Kidney (tissue), 14 donors: ENCODE measurements around the gene GNG13. TPM values are rescaled to one million over a fixed set of nuclear protein-coding genes. Genes with fewer than 3 reads are reported as not detected.

Source experiments
- DNase-seq, 5 donors: peaks; one replicate each; pipeline ENCODE4 v3.0.0-alpha.2; 2013 to 2020
- FAIRE-seq: peaks from 2 replicates; lab custom pipeline; 2012; peaks lifted over from hg19 to GRCh38; lab: Jason Lieb, UNC
- H3K27ac ChIP-seq, 2 donors: one replicate each; pipeline ENCODE4 v1.7.0; 2013; ENCODE audit warnings: low read depth in 2 of 2, low read length in 2 of 2, inconsistent platforms in 1 of 2
- H3K27me3 ChIP-seq: one replicate; pipeline ENCODE4 v1.7.1; 2013; ENCODE audit warnings: low read length, inconsistent platforms; ENCODE audit not compliant: control insufficient read depth, insufficient read depth
- H3K36me3 ChIP-seq, 3 donors: one replicate each; pipeline versions ENCODE4 v1.7.0 to v1.7.1; 2013; ENCODE audit warnings: low read length in 3 of 3, control low read depth in 1 of 3, inconsistent platforms in 1 of 3; ENCODE audit not compliant: insufficient read depth in 3 of 3, control insufficient read depth in 2 of 3
- H3K4me1 ChIP-seq, 3 donors: one replicate each; pipeline versions ENCODE4 v1.7.0 to v1.7.1; 2013; ENCODE audit warnings: low read length in 3 of 3, inconsistent platforms in 1 of 3, low read depth in 1 of 3; ENCODE audit not compliant: control insufficient read depth in 2 of 3, insufficient read depth in 2 of 3
- H3K4me3 ChIP-seq, 3 donors: one replicate each; pipeline versions ENCODE4 v1.7.0 to v1.8.1; 2013; ENCODE audit warnings: low read length in 3 of 3, control low read depth in 1 of 3, inconsistent platforms in 1 of 3
- H3K9ac ChIP-seq, 3 donors: one replicate each; pipeline versions ENCODE4 v1.7.0 to v1.7.1; 2013; ENCODE audit warnings: low read length in 3 of 3, control low read depth in 1 of 3, inconsistent platforms in 1 of 3
- H3K9me3 ChIP-seq, 3 donors: one replicate each; pipeline versions ENCODE4 v1.7.0 to v1.7.1; 2013; ENCODE audit warnings: low read length in 3 of 3, control low read depth in 1 of 3, inconsistent platforms in 1 of 3; ENCODE audit not compliant: control insufficient read depth in 2 of 3, insufficient read depth in 1 of 3
- CTCF ChIP-seq: IDR thresholded peaks from 3 replicates; pipeline ENCODE4 v1.5.1; 2012; ENCODE audit warnings: mild to moderate bottlenecking, moderate library complexity, borderline replicate concordance; ENCODE audit not compliant: insufficient read depth; ENCODE audit errors: extremely low read depth
- intact Hi-C: fragments of 100-400 bp; cut with DNase I; formaldehyde crosslinking; loops from one replicate; pipeline ENCODE4 v1.11.1; 2022
- polyA plus RNA-seq: library from polyadenylated mRNA; stranded (reverse); fragments of 350-450 nt; fragmentation: Illumina TruSeq; extraction: RNeasy Lipid Tissue Mini Kit (QIAGEN cat#74804); gene quantifications from one replicate; pipeline ENCODE4 v1.2.3, GENCODE V29; 2014; ENCODE audit warnings: low read depth, low replicate concordance; ENCODE audit not compliant: insufficient read depth
- total RNA-seq: library from RNA; stranded (reverse); fragmentation: NEBNext Ultra II Directional; extraction: Animal tissue kit (Norgen Biotek cat#: 25700); gene quantifications from one replicate; pipeline ENCODE4 v1.2.1, GENCODE V29; 2021
- donor health status: control.
- donor health status: control.
- donor health status: control.
- donor health status: control.
- donor health status: control.
- donor health status: DM: yes; HTN: yes; CAD: no.
- donor health status: Normal renal cell carcinoma (clear cell type).

Gene GNG13
- total and polyA plus RNA-seq, 2 donors from 2014 or later, result not detected

GRCh38 chr16:800834-801511 is 439 bp upstream of the GNG13 start:
- H3K27me3 ChIP-seq, result peaks cover 6% of the 10 kb centered on the region
- H3K9ac ChIP-seq, result no peak overlapping the region
- FAIRE-seq, result no peak
- no peak overlapping the region for H3K27ac ChIP-seq
- no peak for TF ChIP-seq CTCF
- H3K4me1 ChIP-seq, result no peaks in the 10 kb centered on the region
- no peaks in the 10 kb centered on the region for H3K9me3 ChIP-seq
- H3K36me3 ChIP-seq, result no peaks in the 10 kb centered on the region
- intact Hi-C loops, result no loop called here
- no peak for DNase-seq
- H3K4me3 ChIP-seq, result no peak overlapping the region

- no peak for TF ChIP-seq CTCF
- no peaks in the 10 kb centered on the region for H3K36me3 ChIP-seq
- no peaks in the 10 kb centered on the region for H3K9me3 ChIP-seq
- DNase-seq (no peak), FAIRE-seq (no peak)
- peaks cover 5% of the 10 kb centered on the region for H3K27me3 ChIP-seq
- intact Hi-C loops, result no loop called here
- H3K4me1 ChIP-seq, result no peaks in the 10 kb centered on the region
- no peak overlapping the region for H3K9ac ChIP-seq
- H3K4me3 ChIP-seq, result no peak overlapping the region
- no peak overlapping the region for H3K27ac ChIP-seq
Observed at GRCh38 chr16:799111-799947, 1.2 kb downstream of the GNG13 start.

DNA sequence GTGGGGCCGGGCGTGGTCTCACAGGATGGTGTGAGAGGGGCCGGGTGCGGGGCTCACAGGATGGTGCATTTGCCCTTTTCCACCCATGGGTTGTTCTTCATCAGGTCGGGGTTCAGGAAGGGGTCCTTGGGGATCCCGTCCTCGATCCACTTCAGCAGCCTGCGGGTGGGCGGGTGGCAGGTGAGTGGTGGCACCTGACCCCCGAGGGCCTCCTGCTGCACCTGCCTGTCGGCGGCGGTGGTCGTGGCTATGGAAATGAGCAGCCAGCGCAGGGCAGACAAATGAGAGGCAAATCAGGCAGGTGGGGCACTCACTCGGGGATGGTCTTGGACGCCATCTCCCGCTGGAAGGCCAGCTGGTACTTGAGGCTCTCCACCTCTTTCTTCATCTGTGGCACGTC is 1.9 kb downstream of the GNG13 start:
- FAIRE-seq (no peak), DNase-seq (no peak)
- intact Hi-C loops, result no loop called here
- Histone ChIP-seq H3K9ac (no peak overlapping the region), H3K9me3 (no peaks in the 10 kb centered on the region), H3K4me3 (no peak overlapping the region), H3K36me3 (no peaks in the 10 kb centered on the region), H3K27ac (no peak overlapping the region), H3K27me3 (peaks cover 3% of the 10 kb centered on the region), H3K4me1 (no peaks in the 10 kb centered on the region)
- no peak for TF ChIP-seq CTCF
